Measurements from ENCODE around the gene SHISA9. TPM values are rescaled to one million over a fixed set of nuclear protein-coding genes. Genes with fewer than 3 reads are reported as not detected.

SHISA9 gene
- total RNA-seq, 1 donor from 2014 or later, result 0.99 TPM

DNA sequence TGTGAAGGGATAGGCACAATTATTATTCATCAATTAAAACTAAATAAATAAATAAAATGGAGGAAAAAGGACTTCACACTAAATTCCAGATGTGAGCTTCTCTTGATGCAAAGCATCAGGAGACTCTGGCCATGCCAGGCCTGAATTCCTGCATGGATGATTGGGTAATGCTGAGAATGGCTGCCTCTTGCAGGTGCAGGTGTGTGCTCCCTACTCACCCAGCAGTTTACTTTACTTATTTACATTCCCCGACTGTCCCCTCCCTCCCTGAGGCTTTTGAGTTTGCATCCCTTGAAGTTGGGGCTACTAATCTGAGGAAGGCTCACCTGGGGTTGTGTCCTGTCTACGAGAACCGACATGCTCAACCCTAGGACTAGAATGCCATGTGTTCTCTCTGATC is 200.4 kb downstream of the SHISA9 start:
- no peak for ATAC-seq
- DNase-seq, result no peak
- intact Hi-C loops (cut with micrococcal nuclease), result no loop called here

GRCh38 chr16:13102401-13102800 is 201.0 kb downstream of the SHISA9 start:
- intact Hi-C loops (cut with micrococcal nuclease), result no loop called here
- ATAC-seq (no peak), DNase-seq (no peak)

GRCh38 chr16:13103831-13104530 is 202.6 kb downstream of the SHISA9 start:
- no peak for ATAC-seq
- no peak for DNase-seq
- intact Hi-C loops (cut with micrococcal nuclease), result no loop called here

DNA sequence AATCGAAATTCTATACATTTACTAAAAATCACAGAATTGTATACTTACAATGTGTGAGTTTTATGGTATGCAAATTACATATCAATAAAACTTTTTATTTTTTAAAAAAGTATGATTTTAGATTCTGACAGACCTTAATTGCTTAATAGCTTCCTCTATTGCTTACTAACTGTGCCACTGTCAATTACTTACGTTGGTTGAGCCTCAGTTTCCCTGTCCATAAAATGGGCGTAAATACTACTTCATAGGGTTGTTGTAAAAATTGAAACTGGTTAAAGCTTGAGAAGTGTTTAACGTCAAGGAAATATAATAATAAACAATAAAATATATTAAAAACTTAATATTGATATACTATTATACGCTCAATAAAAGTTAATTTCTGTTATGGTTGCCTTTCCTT is 203.4 kb downstream of the SHISA9 start:
- DNase-seq (no peak), ATAC-seq (no peak)
- intact Hi-C loops (cut with micrococcal nuclease), result no loop called here

DNA sequence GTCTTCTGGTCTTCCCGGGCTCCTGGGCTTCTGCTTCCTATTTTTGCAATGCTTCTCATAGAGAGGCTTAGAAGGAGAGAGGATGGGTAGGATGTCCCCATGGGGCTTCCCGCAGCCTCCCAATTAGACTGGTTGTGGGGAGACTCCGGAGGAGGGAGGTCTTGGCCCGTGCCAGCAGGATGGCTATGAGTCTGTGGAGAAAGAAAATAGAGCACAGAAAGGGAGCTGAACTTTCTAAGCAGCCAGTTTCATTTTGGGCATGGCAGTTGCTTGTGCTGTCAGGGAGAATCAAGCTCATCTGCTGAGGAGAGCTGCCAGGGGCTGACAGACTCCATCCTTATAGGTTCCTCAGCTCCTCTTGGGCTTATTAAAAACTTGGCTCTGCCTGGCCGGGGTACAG is 204.0 kb downstream of the SHISA9 start:
- ATAC-seq, result no peak
- intact Hi-C loops (cut with micrococcal nuclease), result no loop called here
- DNase-seq, result no peak

GRCh38 chr16:13106464-13106863 is 205.1 kb downstream of the SHISA9 start:
- DNase-seq (no peak), ATAC-seq (no peak)
- intact Hi-C loops (cut with micrococcal nuclease), result no loop called here

- ATAC-seq (no peak), DNase-seq (no peak)
- intact Hi-C loops (cut with micrococcal nuclease), result no loop called here
Measured at GRCh38 chr16:13108126-13108525, 206.7 kb downstream of the SHISA9 start.

- ATAC-seq, result no peak
Measured at GRCh38 chr16:13109171-13109570, 207.8 kb downstream of the SHISA9 start.

DNA sequence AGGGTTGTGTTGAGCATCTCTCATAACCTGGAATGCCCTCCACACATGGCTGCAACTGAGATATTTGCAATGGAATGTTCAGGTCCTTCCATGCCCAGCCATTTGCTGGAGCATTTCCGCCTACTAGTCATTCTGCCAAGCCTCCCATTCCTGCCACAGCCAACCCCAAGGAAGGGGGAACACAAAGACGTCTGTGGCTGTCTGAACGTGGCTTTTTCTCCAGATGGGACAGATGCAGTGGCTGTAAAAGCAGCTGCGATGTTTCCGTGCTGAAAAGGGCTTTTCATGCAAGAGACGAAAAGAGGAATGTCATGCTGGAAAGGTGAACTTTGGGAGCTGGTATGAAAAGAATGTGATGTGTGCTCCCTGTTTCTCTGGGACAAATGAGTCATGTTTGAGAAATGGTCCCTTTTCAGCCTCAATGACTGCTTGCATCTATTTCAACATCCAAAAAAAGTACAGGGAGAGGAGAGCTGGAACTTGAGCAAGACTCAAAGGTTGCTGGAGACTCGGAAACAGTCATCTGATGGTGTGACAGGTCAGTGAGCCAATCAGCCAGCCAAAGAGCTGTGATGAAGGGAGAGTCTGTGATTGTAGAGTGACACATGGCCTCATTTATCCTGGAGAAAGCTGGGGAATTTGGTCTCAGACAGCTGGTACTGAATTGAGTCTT is 208.9 kb downstream of the SHISA9 start:
- ATAC-seq, result no peak
- no peak for DNase-seq
- intact Hi-C loops (cut with micrococcal nuclease), result no loop called here

More at GRCh38 chr16:13109171-13109570, 207.8 kb downstream of the SHISA9 start:
- DNase-seq, result no peak
- intact Hi-C loops (cut with micrococcal nuclease), result no loop called here

DNA sequence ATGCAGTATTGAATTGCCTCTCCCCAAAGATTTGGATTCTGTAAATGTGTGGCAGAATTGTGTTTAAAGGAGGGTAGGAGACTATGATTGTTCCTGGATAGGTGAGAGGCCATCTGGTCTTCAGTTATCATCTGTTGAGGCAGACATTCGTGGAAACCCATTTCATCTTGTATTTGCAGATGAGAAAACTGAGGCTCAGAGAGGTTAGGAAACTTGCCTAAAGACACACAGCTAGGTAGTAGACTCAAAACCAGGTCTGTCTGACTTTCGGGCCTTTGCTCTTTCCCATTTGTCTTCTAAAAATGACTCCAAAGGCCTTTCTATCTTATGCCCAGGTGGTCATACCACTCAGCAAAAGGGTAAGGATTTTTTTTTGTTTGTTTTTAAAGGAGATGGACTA is 210.3 kb downstream of the SHISA9 start:
- no peak for DNase-seq
- intact Hi-C loops (cut with micrococcal nuclease), result no loop called here
- ATAC-seq, result no peak

DNA sequence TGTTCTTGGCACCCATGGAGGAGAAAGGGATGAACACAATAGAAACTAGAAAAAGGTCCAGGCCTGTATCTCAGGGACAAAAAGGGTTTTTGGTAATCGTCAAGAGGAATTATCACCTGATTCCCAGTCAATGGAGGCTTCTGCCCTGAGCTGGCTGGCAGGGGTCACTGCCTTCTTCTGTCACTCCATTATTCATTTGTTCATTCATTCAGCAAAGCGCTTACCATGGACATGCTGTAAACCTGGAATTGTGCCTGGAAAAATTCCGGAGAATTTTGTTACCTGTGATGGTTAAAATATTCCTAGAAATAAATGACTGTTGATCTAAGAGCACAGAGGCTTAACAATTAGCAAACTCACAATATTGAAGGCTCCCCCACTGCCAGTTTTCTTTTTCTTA is 212.3 kb downstream of the SHISA9 start:
- ATAC-seq (no peak), DNase-seq (no peak)
- intact Hi-C loops (cut with micrococcal nuclease), result no loop called here

- intact Hi-C loops (cut with micrococcal nuclease), result no loop called here
- ATAC-seq (no peak), DNase-seq (no peak)
Measured at GRCh38 chr16:13118091-13118490, 216.7 kb downstream of the SHISA9 start.

DNA sequence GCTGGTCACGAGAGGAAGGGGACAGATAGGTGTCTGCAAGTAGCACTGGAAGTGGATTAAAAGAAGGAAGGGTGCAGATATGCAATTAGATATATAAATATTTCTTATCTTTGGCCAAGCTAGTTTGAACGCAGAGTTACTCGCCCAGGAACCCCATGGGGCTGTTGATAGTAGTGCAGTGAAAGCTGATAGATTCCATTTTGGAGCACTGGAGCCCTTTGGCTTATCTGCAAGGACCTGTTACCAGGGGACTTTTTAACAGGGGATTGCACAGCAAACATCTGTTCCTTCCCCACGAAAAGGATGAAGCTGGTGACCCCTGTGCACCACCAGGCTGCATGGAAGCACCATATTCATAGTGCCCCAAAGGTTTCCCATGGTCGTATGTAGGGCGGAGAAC is 218.7 kb downstream of the SHISA9 start:
- intact Hi-C loops (cut with micrococcal nuclease), result no loop called here
- DNase-seq, result no peak
- no peak for ATAC-seq

- DNase-seq, result no peak
- intact Hi-C loops (cut with micrococcal nuclease), result no loop called here
- ATAC-seq, result no peak
Measured at GRCh38 chr16:13120557-13120956, 219.2 kb downstream of the SHISA9 start.

- intact Hi-C loops (cut with micrococcal nuclease), result no loop called here
- DNase-seq, result no peak
- ATAC-seq, result no peak
Measured at GRCh38 chr16:13123991-13124390, 222.6 kb downstream of the SHISA9 start.

- ATAC-seq (no peak), DNase-seq (no peak)
- intact Hi-C loops (cut with micrococcal nuclease), result no loop called here
Measured at GRCh38 chr16:13127144-13127543, 225.7 kb downstream of the SHISA9 start.

DNA sequence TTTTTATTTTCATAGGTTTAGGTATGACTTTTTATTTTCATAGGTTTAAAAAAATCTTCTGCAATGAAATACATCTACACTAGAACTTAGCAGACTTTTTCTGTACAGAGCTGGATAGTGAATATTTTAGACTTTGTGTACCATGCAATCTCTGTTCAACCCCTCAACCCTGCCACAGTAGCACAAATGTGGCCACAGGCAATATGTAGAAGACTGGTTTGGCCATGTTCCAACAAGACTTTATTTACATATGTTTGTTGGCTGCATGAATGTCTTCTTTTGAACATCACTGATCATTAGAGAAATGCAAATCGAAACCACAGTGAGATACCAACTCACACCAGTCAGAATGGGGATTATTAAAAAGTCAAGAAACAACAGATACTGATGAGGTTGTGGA is 229.2 kb downstream of the SHISA9 start:
- no peak for DNase-seq
- no peak for ATAC-seq
- intact Hi-C loops (cut with micrococcal nuclease), result no loop called here

- ATAC-seq (no peak), DNase-seq (no peak)
- intact Hi-C loops (cut with micrococcal nuclease), result no loop called here
Measured at GRCh38 chr16:13134836-13135235, 233.4 kb downstream of the SHISA9 start.

DNA sequence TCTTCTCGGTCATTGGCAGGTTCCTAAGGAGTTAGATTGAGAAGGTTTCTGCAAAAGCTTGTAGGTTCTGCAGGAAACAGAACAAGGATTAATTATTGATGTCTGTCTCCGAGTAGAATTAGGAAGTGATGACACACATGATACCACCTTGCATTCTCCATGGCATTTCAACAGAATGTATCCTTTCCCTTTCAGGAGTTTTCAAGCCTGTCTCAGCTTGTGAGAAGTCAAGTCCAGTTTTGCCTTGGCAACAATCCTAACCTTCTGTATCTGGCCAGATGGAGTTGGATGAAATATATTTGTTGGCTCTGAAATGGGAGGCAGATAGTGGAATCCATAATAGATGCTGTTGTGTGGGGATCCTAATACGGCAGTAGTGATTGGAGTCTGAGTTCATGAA is 235.5 kb downstream of the SHISA9 start:
- DNase-seq, result no peak
- intact Hi-C loops (cut with micrococcal nuclease), result no loop called here
- no peak for ATAC-seq

DNA sequence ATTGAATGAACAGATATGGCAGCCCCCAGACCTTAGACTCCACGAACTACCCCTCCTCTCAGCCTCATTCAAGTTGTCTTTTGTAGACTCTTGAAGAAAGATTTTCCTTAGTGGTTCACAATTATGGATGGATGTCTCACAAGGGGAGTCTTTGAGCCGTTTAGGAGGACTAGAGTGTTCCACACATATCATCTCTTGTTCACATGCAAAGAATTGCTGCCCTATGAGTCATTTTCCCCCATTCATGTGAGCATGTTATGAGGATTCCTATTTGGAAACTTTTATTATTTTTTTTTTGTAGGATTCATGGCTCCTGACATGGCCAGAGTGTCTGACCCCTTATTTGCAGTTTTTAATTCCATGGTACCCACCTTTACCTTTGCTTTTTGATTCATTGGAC is 237.1 kb downstream of the SHISA9 start:
- ATAC-seq (no peak), DNase-seq (no peak)
- intact Hi-C loops (cut with micrococcal nuclease), result no loop called here

DNA sequence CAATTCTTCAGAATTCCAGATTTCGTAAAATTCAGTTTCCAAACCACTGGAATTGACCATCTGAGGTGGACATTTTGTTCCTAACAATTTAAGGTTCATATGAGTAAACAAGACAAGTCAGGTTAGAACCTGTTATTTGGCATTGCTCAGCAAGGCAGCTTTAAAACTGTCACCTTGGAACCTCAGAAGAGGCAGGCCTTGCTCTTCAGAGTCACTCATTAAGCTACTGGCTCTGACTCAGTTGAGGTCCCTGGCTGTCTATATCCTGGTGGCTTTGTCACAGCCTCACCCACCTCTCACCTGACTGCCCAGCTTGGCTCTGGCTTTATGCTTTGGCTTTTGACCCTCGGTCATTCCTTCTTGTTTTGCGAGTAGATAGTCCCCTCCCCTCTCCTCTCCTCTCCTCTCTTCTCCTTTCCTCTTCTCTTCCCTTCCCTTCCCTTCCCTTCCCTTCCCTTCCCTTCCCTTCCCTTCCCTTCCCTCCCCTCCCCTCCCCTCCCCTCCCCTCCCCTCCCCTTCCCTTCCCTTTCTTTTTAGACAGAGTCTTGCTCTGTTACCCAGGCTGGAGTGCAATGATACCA is 238.4 kb downstream of the SHISA9 start:
- intact Hi-C loops (cut with micrococcal nuclease), result no loop called here
- DNase-seq (no peak), ATAC-seq (no peak)

Measured in left ventricle myocardium superior (tissue), 1 donor.